Measurements from ENCODE around the gene CBL.

DNA sequence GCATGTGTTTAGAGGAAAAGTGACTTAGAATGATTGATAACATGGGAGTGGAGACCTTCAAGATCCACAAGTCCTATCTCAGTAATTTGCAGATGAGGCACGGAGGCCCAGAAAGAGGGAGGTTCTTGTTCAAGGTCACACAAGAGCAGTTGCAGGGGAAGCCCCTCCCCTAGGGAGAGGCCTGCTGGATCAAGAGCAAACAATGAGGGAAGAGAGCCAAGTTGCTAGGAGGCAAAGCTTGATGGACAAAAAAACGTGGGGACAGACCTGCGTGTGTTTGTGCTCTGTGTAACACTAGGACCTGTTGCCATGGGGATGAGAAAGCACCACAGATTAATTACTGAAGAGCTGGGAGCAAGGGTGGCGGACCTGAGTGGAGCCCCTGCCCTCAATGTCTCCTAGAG lies 146.7 kb downstream of the CBL start:
- TF ChIP-seq CTCF (IDR thresholded peaks at IDR 0.05) (no peak), POLR2A (IDR thresholded peaks at IDR 0.05; ENCODE audit: low read length) (no peak), HMGXB4 (CRISPR knock-in tag; IDR thresholded peaks at IDR 0.05; ENCODE audit: borderline replicate concordance) (no peak), EP300 (IDR thresholded peaks at IDR 0.05) (no peak), CHD4 (IDR thresholded peaks at IDR 0.05; ENCODE audit: borderline replicate concordance) (no peak), CHD2 (IDR thresholded peaks at IDR 0.05; ENCODE audit: low read length, partially characterized antibody) (no peak)

Measured in A549 (cell line).